GM21576 (cell line): Measurements from ENCODE around the gene WNK4.

Experiments
- ATAC-seq: cut with Tn5 transposase; IDR thresholded peaks from one replicate; pipeline ENCODE4 v1.9.1; 2021; ENCODE audit warnings: mild to moderate bottlenecking, moderate library complexity; ENCODE audit not compliant: unreplicated experiment

Gene WNK4

DNA sequence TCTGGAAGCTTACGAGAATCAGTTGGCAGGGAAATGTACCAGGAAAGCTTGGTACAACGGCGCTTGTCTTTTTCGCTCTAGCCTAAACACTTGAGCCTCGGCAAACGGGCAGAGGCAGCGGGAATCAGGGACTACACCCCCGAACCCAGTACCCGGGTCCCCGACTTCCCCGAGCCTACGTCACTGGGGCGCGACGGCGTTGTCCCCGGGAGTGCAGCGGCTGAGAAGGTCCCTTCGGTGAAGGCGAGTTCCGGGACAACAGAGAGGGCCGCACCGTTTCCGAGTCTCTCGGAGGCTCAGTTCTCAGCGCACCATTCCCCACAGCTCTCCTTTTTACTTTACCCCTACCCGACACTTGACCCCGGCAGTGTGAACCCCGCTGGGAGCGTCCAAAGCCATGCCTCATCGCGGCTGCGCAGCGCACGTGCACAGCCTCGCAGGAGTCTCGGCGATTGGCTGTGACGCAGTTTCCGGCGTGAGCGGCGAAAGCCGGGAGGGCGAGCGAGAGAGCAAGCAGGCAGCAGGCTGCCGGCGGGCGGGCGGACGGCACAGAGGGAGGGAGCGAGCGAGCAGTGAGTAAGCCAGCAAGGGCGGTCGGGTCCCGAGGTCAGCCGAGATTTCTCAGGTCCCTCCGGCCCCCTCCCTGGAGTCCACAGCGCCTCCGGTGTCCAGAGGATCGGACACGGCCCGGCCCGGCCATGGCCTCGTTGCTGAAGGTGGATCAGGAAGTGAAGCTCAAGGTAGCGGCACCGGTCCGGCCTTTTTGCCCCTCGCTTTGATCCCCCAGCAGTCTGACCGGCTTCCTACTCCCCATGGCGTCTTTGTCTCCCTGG is 52.7 kb downstream of the WNK4 start, which contains the start of gene PSME3:
Gene PSME3 (plus strand): TSS at position 464 of the 833 bp plus-strand sequence. CDS start 235 bp downstream, at position 699.
- peak; percentile 72 for ATAC-seq

GRCh38 chr17:42833767-42834422 is 53.5 kb downstream of the WNK4 start:
- peak; percentile 9 for ATAC-seq

- no peak for ATAC-seq
These were observed 55.3 kb downstream of the WNK4 start for GRCh38 chr17:42835732-42836131.

DNA sequence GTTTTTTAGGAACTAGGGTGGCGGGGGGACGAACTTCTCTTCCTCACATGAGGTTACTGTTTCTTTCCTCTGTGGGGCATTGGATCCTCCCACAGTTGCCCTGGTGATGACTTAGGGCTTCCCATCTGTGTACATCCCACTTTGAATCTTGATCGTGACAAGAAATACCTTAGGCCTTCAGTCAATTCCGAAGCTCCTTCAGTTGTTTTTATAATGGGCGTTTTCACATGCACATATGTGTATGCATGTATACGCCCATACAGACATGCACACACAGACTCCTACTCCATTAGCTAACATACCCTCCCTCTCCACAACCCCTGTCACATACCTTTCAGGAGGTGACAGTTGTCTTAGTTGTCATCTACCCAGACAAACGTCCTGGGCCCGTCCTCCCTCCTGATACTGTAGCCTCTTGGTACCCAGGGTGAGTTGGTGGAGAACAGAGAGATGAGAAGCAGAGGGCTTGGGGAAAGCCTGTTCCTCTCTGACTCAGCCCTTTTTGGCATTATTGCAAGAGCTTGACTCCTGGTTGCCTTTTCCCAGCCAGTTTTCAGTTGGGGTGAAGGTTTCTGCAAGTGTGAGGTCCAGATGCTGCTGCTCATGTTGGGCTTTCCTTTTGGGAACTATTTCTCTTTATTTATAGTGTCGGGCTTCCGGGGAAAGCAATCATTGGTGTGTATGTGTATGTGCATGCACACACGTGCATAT is 61.7 kb downstream of the WNK4 start:
- ATAC-seq: no peak

DNA sequence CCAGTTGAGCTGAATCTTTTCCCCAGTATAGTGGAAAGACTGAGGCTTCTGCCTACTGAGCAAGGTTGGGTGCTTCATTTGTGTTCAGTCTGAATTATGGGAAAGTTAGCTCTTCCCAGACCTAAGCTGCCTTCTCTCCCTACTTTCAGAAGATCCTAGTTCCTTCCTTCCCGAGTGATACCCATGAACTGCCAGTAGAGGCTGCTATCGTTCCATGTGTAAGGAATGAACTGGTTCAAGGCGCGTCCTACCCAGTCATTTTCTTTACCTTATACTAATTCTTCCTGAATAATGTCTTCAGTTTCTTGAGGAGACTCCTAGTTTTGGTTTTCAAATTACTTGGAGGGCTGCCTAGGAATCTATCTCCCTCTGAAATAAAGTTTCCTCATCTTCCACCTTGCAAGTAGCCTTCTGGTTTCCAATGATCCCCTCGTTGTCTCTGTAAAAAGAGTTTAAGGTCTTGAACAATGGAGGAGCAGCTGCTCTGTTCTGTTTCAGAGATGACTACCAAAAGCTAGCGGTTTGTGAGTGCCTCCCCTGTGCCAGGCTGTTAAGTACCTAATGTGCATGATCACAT is 63.0 kb downstream of the WNK4 start:
- ATAC-seq: no peak

- ATAC-seq: no peak
These were observed 63.9 kb downstream of the WNK4 start, which contains the start of gene AOC2 for GRCh38 chr17:42844271-42844670. AOC2 (plus strand) TSS chr17:42844580; CDS start chr17:42844627, 47 bp downstream.

- no peak for ATAC-seq
These were observed 64.5 kb downstream of the WNK4 start for GRCh38 chr17:42844761-42845555.

GRCh38 chr17:42845556-42845917 is 65.1 kb downstream of the WNK4 start:
- ATAC-seq: no peak

DNA sequence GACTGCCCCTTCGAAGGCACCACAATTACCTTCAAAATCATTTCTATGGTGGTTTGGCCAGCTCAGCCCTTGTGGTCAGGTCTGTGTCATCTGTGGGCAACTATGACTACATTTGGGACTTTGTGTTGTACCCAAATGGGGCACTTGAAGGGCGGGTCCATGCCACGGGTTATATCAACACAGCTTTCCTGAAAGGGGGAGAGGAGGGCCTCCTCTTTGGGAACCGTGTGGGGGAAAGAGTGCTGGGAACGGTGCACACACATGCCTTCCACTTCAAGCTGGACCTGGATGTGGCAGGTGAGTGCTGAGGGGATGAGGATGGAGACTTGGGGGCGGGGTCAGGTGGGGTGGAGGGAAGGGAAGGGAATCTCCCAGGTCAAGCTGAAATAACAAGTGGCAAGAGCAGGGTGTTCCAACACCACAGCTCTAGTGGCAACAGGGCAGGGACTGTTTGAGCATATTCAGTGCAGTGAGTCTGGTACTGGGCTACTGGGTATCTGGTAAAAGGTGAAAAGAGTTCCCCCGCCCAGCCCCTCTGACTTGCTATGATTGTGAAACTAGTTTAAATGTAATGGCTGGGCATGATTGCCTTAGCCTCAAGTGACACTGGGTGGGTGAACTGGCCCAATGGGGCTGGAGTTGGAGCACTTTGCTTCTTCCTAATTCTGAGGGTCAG is 65.6 kb downstream of the WNK4 start:
- ATAC-seq: no peak
